ENCODE results near the gene CEBPA.

GRCh38 chr19:33264881-33265445, 37.4 kb downstream of the CEBPA start:
- TF ChIP-seq YY1 (IDR thresholded peaks at IDR 0.05; ENCODE audit: insufficient read depth, insufficient read length) (no peak), ZNF274 (IDR thresholded peaks at IDR 0.05; ENCODE audit: low read depth, low read length) (no peak)

Data from NT2/D1 (cell line).